T-helper 17 cell (primary cell): Measurements from ENCODE around the gene LAGE3. TPM values are rescaled to one million over a fixed set of nuclear protein-coding genes. Genes with fewer than 3 reads are reported as not detected.
A peak's percentile ranks its signal among the peaks of the same experiment; 100 is the strongest.

ENCODE experiments used
- ATAC-seq: fragments of 150-1000 bp; cut with Tn5 transposase; 2 replicates; pipeline ENCODE4 v1.10.0; 2021; ENCODE audit warnings: mild to moderate bottlenecking, moderate library complexity
- DNase-seq, 3 donors: peaks; one replicate each; pipeline versions ENCODE4 v3.0.0 to v3.0.0-alpha.2; 2020 to 2021
- H3K9me3 ChIP-seq: one replicate; pipeline ENCODE4 v1.7.0; 2013; ENCODE audit warnings: low read length, mild to moderate bottlenecking; ENCODE audit not compliant: control insufficient read depth, poor library complexity, severe bottlenecking
- H3K27ac Mint-ChIP-seq: one replicate; pipeline ENCODE4 v1.8.0; 2022; ENCODE audit warnings: mild to moderate bottlenecking, moderate library complexity, mixed read lengths
- H3K27me3 Mint-ChIP-seq: one replicate; pipeline ENCODE4 v1.8.0; 2022; ENCODE audit warnings: mixed read lengths
- H3K36me3 Mint-ChIP-seq: one replicate; pipeline ENCODE4 v1.8.0; 2022; ENCODE audit warnings: low read depth, mixed read lengths
- H3K4me1 Mint-ChIP-seq: one replicate; pipeline ENCODE4 v1.8.0; 2022; ENCODE audit warnings: mild to moderate bottlenecking, mixed read lengths
- H3K4me3 Mint-ChIP-seq: one replicate; pipeline ENCODE4 v1.8.0; 2022; ENCODE audit warnings: mild to moderate bottlenecking, moderate library complexity, mixed read lengths
- total RNA-seq, 4 donors: library from RNA in 2 of 4; stranded (reverse) in 2 of 4; gene quantifications; one replicate each; pipeline ENCODE4 v1.2.3 and lab custom pipeline; 2022 to 2026

LAGE3 gene
- total RNA-seq, 2 donors from 2014 or later, result 9.1 to 9.5 TPM

DNA sequence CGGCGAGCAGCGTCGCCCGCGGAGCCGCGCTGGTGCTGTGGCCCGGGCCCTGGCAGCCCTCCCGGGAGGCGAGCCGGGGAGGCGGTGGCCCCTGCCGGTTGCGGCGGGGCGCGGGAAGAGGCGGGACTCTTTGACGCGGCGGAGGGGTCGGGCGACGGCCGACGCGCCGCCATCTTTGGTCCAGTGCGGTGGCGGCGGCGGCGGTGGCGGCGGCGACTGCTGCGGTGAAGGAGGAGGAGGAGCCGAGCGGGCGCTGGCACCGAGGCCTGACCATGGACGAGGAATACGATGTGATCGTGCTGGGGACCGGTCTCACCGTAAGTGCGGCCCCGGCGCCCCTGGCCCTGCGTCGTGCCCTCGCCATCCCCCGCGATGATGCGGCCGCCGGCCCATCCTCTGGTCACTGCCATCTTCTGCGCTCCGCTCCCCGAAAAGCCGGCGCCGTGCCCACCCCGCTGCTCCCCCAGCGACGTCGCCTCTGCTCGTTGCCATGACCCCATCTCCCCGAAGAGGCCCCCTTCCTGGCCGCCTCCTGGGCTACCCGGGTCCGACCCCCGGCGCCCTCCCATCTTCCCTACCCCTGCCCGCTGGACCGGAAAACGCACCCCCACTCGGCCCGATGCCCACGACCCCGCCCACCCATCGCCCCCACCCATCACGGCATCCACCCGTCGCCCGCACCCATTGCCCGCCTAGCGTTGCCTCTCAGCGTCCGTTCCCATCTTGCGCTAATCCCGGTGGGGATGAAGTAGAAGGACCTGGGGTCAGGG is 41.9 kb downstream of the LAGE3 start, which contains the start of gene GDI1:
Gene GDI1, plus strand, starts transcription at position 172 of the 770 bp plus-strand sequence. Its CDS starts 101 bp downstream, at position 273.
- H3K9me3 ChIP-seq, result no peaks in the 10 kb centered on the region
- DNase-seq (peak; percentile 45 to 56 (median 50)), ATAC-seq (peak; percentile 67)
- no peaks in the 10 kb centered on the region for H3K36me3 Mint-ChIP-seq
- no peaks in the 10 kb centered on the region for H3K27me3 Mint-ChIP-seq
- peak within 1 kb of the TSS; percentile 93 for H3K4me3 Mint-ChIP-seq
- H3K4me1 Mint-ChIP-seq, result peaks cover 11% of the 10 kb centered on the region
- peak within 1 kb of the TSS; percentile 93 for H3K27ac Mint-ChIP-seq

DNA sequence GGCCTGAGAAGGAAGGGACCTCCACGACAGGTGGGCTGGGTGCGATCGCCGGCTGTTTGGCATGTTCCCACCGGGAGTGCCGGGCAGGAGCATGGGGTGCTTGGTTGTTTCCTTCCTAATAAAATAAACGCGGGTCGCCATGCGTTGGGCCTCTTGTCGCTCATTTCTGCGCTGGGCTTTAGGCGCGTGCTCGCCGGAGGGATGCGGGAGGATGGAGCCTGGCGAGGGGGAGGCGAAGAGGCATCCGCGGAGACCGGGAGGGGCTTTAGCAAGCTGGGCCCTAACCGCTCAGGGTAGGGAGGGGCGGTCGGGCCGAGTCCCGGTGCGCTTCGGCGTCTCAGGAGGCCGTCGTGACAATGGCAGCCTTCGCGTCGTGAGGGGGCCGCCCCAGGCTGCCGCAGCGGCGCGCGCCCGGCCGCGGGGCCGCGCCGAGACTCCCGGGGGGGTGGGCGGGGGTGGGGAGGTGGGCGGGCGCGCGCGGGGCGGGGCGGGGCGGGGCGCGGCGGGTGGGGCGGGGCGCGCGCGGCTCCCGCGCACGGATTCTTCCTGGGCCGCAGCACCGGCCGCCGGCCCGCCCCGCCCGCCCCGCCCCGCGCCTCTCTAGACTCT is 42.6 kb downstream of the LAGE3 start:
- DNase-seq (peak; percentile 39 to 63 (median 58)), ATAC-seq (peak; percentile 81)
- Mint-ChIP-seq H3K4me1 (peaks cover 7% of the 10 kb centered on the region), H3K36me3 (no peaks in the 10 kb centered on the region), H3K4me3 (peak overlapping the region; percentile 82), H3K27me3 (no peaks in the 10 kb centered on the region), H3K27ac (peak overlapping the region; percentile 93)
- no peaks in the 10 kb centered on the region for H3K9me3 ChIP-seq

DNA sequence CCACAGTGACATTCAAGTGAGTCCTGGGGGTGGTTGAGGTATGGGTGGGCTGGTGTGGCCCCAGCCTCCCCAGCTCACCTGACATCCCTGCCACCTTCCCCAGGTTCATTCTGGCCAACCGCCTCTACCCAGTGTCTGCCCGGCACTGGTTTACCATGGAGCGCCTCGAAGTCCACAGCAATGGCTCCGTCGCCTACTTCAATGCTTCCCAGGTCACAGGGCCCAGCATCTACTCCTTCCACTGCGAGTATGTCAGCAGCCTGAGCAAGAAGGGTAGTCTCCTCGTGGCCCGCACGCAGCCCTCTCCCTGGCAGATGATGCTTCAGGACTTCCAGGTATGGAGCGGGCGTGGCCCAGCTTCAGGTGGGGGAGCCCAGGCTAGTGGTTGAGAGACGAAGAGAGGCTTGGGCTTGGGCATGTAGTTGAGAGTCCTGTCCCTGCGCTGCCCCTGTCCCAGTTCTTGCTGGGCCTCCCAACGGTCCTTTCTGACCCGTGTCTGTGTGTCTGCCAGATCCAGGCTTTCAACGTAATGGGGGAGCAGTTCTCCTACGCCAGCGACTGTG is 43.8 kb downstream of the LAGE3 start:
- Mint-ChIP-seq H3K36me3 (no peaks in the 10 kb centered on the region), H3K27ac (peak overlapping the region; percentile 93), H3K27me3 (no peaks in the 10 kb centered on the region), H3K4me3 (peak overlapping the region; percentile 36), H3K4me1 (peaks cover 14% of the 10 kb centered on the region)
- ATAC-seq (no peak), DNase-seq (no peak)
- H3K9me3 ChIP-seq, result no peaks in the 10 kb centered on the region

- ATAC-seq (no peak), DNase-seq (no peak)
- Mint-ChIP-seq H3K36me3 (no peaks in the 10 kb centered on the region), H3K27ac (peak overlapping the region; percentile 93), H3K4me3 (no peak overlapping the region), H3K4me1 (peaks cover 15% of the 10 kb centered on the region), H3K27me3 (no peaks in the 10 kb centered on the region)
- H3K9me3 ChIP-seq, result no peaks in the 10 kb centered on the region
Observed at GRCh38 chrX:154434394-154435168, 44.5 kb downstream of the LAGE3 start.

- no peaks in the 10 kb centered on the region for H3K9me3 ChIP-seq
- no peak for DNase-seq
- no peak for ATAC-seq
- Mint-ChIP-seq H3K4me3 (no peak overlapping the region), H3K27me3 (no peaks in the 10 kb centered on the region), H3K36me3 (no peaks in the 10 kb centered on the region), H3K4me1 (peaks cover 20% of the 10 kb centered on the region), H3K27ac (peak overlapping the region; percentile 68)
Observed at GRCh38 chrX:154433605-154434004, 45.5 kb downstream of the LAGE3 start.

DNA sequence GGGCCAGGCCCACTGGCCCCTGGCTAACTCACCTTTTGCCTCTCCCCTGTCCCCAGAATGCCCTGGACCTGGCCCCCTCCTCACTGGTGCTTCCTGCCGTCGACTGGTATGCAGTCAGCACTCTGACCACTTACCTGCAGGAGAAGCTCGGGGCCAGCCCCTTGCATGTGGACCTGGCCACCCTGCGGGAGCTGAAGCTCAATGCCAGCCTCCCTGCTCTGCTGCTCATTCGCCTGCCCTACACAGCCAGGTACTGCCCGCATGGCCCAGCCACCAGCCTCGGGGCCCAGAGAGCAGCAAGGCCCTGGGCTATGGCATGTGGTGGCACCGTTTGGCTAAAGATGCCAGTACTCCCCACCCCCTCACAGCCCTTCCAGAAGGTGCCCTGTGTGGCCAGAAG is 46.9 kb downstream of the LAGE3 start:
- H3K27me3 Mint-ChIP-seq, result no peaks in the 10 kb centered on the region
- no peak for DNase-seq
- H3K27ac Mint-ChIP-seq, result no peak overlapping the region
- no peak for ATAC-seq
- no peaks in the 10 kb centered on the region for H3K9me3 ChIP-seq
- H3K4me3 Mint-ChIP-seq, result no peak overlapping the region
- peaks cover 19% of the 10 kb centered on the region for H3K4me1 Mint-ChIP-seq
- no peaks in the 10 kb centered on the region for H3K36me3 Mint-ChIP-seq

- peaks cover 19% of the 10 kb centered on the region for H3K4me1 Mint-ChIP-seq
- H3K27me3 Mint-ChIP-seq, result no peaks in the 10 kb centered on the region
- H3K9me3 ChIP-seq, result no peaks in the 10 kb centered on the region
- no peak overlapping the region for H3K4me3 Mint-ChIP-seq
- H3K27ac Mint-ChIP-seq, result peak overlapping the region; percentile 66
- no peak for ATAC-seq
- DNase-seq, result no peak
- no peaks in the 10 kb centered on the region for H3K36me3 Mint-ChIP-seq
Observed at GRCh38 chrX:154431341-154431740, 47.7 kb downstream of the LAGE3 start.

- H3K4me3 Mint-ChIP-seq, result peak overlapping the region; percentile 65
Observed at GRCh38 chrX:154430916-154431315, 48.2 kb downstream of the LAGE3 start.

GRCh38 chrX:154430479-154430878 is 48.6 kb downstream of the LAGE3 start:
- DNase-seq (no peak), ATAC-seq (no peak)
- H3K9me3 ChIP-seq, result no peaks in the 10 kb centered on the region
- Mint-ChIP-seq H3K4me3 (peak overlapping the region; percentile 65), H3K4me1 (peaks cover 18% of the 10 kb centered on the region), H3K36me3 (no peaks in the 10 kb centered on the region), H3K27ac (peak overlapping the region; percentile 66), H3K27me3 (no peaks in the 10 kb centered on the region)

More at GRCh38 chrX:154430916-154431315, 48.2 kb downstream of the LAGE3 start:
- DNase-seq (no peak), ATAC-seq (no peak)
- no peaks in the 10 kb centered on the region for H3K9me3 ChIP-seq
- H3K4me1 Mint-ChIP-seq, result peaks cover 18% of the 10 kb centered on the region
- H3K27me3 Mint-ChIP-seq, result no peaks in the 10 kb centered on the region
- H3K27ac Mint-ChIP-seq, result peak overlapping the region; percentile 66
- no peaks in the 10 kb centered on the region for H3K36me3 Mint-ChIP-seq

DNA sequence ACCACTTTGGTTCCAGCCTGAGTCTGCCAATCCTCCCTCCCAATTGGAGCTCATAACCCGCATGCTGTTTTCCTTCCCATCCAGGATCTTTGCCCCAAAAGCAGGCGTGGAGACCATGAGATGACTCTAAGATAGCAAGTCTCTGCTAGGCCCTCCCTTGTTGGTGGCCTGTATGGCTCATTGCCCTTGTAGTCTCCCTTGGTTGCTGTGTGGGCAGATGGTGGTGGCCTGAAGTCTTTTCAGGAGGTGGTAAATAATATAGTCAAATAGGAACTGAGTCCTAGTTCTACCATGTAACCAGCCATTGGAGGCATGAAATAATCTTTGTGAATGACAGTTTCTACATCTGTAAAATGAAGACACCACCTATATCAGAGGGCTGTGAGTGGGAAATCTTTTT is 49.4 kb downstream of the LAGE3 start:
- no peaks in the 10 kb centered on the region for H3K9me3 ChIP-seq
- Mint-ChIP-seq H3K4me3 (peak overlapping the region; percentile 87), H3K4me1 (peaks cover 18% of the 10 kb centered on the region), H3K36me3 (no peaks in the 10 kb centered on the region), H3K27me3 (no peaks in the 10 kb centered on the region), H3K27ac (peak overlapping the region; percentile 63)
- DNase-seq, result no peak
- no peak for ATAC-seq

DNA sequence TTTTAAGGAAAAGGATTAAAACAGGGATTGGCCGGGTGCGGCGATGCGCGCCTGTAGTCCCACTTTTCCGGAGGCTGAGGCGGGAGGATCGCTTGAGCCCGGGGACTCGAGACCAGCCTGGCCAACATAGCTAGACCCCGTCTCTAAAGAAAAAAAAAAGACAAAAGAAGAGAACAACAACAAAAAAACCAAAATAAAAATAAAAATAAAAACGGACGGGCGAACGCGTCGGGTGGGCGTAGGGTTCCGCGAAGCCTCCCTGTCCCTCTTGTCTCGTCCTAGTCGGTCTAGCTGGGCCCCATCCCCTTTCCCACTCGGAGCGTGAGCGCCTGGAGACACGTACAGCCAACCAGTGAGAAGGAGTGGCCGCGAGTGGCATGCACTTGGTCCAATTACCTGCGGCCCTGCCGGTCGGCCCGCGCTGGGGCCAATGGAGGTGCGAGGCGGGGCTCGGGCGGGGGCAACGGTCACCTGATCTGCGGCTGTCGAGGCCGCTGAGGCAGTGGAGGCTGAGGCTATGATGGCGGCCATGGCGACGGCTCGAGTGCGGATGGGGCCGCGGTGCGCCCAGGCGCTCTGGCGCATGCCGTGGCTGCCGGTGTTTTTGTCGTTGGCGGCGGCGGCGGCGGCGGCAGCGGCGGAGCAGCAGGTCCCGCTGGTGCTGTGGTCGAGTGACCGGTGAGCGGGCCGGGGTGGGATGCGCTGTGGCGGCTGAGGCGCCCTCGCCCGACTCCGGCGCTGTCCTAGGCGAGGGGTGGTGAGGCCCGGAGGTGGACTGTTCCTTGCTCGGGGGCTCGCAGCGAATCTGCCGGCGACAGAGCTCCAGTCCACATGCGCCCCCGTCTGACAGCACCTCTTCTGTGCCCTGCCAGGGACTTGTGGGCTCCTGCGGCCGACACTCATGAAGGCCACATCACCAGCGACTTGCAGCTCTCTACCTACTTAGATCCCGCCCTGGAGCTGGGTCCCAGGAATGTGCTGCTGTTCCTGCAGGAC is 50.6 kb downstream of the LAGE3 start, which contains the start of gene ATP6AP1:
Gene ATP6AP1, plus strand, starts transcription at position 502 of the 996 bp plus-strand sequence. Its CDS starts 16 bp downstream, at position 518.
- peak within 1 kb of the TSS; percentile 90 for H3K27ac Mint-ChIP-seq
- ATAC-seq (peak; percentile 98), DNase-seq (peak; percentile 76 to 82 (median 78))
- H3K9me3 ChIP-seq, result no peaks in the 10 kb centered on the region
- H3K36me3 Mint-ChIP-seq, result no peaks in the 10 kb centered on the region
- H3K4me3 Mint-ChIP-seq, result peak within 1 kb of the TSS; percentile 87
- peaks cover 20% of the 10 kb centered on the region for H3K4me1 Mint-ChIP-seq
- H3K27me3 Mint-ChIP-seq, result no peaks in the 10 kb centered on the region
